HCT116 (cell line): ENCODE data around the gene BAZ1B. TPM values are rescaled to one million over a fixed set of nuclear protein-coding genes. Genes with fewer than 3 reads are reported as not detected.

ENCODE experiments used
- ATAC-seq: fragments of 200-7000 bp; cut with Tn5 transposase; 2 replicates; pipeline ENCODE4 v1.9.1; 2020; ENCODE audit warnings: mild to moderate bottlenecking, moderate library complexity
- BruUV-seq: library from RNA; stranded (reverse); fragments of 400-500 nt; replicated peaks from 2 replicates; lab custom pipeline; 2021; lab: Mats Ljungman, UMichigan
- CTCF ChIA-PET: fragments of 300-600 bp; sonication (Branson Sonifier 250); formaldehyde crosslinking; loops from one replicate; lab custom pipeline; 2021; ENCODE audit warnings: antibody characterized with exemption; lab: Charles Lee
- POLR2A ChIA-PET: fragments of 300-600, 350-600 bp; sonication (Branson Sonifier 250); formaldehyde crosslinking; loops from one replicate; lab custom pipeline; 2021; ENCODE audit warnings: antibody characterized with exemption; lab: Charles Lee
- RAD21 ChIA-PET, 2 experiments: fragments of 300-600 bp; sonication (Branson Sonifier 250); formaldehyde crosslinking; loops; one replicate each; lab custom pipeline; 2023; ENCODE audit warnings: low total read pairs in 2 of 2; ENCODE audit not compliant: uncharacterized antibody in 2 of 2, unreplicated experiment in 2 of 2, low non-redundant PET in 1 of 2; lab: Charles Lee
- DNase-seq: peaks from one replicate; pipeline ENCODE4 v3.0.0-alpha.2; 2010; ENCODE audit warnings: low read depth, low spot score
- H2AFZ ChIP-seq: fragments of 200-600 bp; shearing (Covaris generic), sonication (generic); 2 replicates; pipeline ENCODE4 v1.6.1; 2017; ENCODE audit warnings: low read depth, mixed run types, mixed read lengths, antibody characterized with exemption, low read length; ENCODE audit not compliant: poor library complexity, severe bottlenecking
- H3K27ac ChIP-seq: 2 replicates; pipeline ENCODE4 v1.5.1; 2012; ENCODE audit warnings: low read depth, low read length
- H3K27me3 ChIP-seq: fragments of 200-600 bp; sonication (generic); 2 replicates; pipeline ENCODE4 v1.6.1; 2016; ENCODE audit warnings: mixed run types, low read length, mixed read lengths; ENCODE audit not compliant: insufficient read depth
- H3K36me3 ChIP-seq, 2 experiments: fragments of 200-500 bp in 1 of 2; fragments of 200-600 bp in 1 of 2; sonication (Bioruptor generic) in 1 of 2; sonication (generic) in 1 of 2; 2 replicates each; pipeline versions ENCODE4 v1.5.1 to v1.6.1; 2014 to 2016; ENCODE audit warnings: low read length in 2 of 2, inconsistent platforms in 1 of 2, mixed read lengths in 1 of 2, mixed run types in 1 of 2; ENCODE audit not compliant: insufficient read depth in 2 of 2, control insufficient read depth in 1 of 2
- H3K4me1 ChIP-seq, 2 experiments: fragments of 200-600 bp in 1 of 2; sonication (generic) in 1 of 2; 2 replicates each; pipeline versions ENCODE4 v1.5.1 to v1.6.1; 2012 to 2017; ENCODE audit warnings: low read length in 2 of 2, inconsistent platforms in 1 of 2, mild to moderate bottlenecking in 1 of 2, mixed read lengths in 1 of 2, mixed run types in 1 of 2, moderate library complexity in 1 of 2; ENCODE audit not compliant: insufficient read depth in 2 of 2, control insufficient read depth in 1 of 2
- H3K4me2 ChIP-seq: fragments of 200-600 bp; sonication (generic); 2 replicates; pipeline ENCODE4 v1.6.1; 2017; ENCODE audit warnings: mixed run types, low read length, mixed read lengths
- H3K4me3 ChIP-seq, 2 experiments: fragments of 200-600 bp in 1 of 2; sonication (generic) in 1 of 2; replicated peaks in 1 of 2; 2 replicates each; pipeline ENCODE4 v1.5.1; 2011 to 2016; ENCODE audit warnings: low read length in 2 of 2, control low read depth in 1 of 2, low read depth in 1 of 2, mild to moderate bottlenecking in 1 of 2, mixed read lengths in 1 of 2, mixed run types in 1 of 2
- H3K79me2 ChIP-seq: fragments of 200-600 bp; sonication (generic); 2 replicates; pipeline ENCODE4 v1.6.1; 2017; ENCODE audit warnings: mild to moderate bottlenecking, mixed run types, low read length, moderate library complexity, mixed read lengths; ENCODE audit not compliant: insufficient read depth
- H3K9ac ChIP-seq: fragments of 200-600 bp; sonication (generic); 2 replicates; pipeline ENCODE4 v1.6.1; 2016; ENCODE audit warnings: low read length, mixed read lengths
- H3K9me2 ChIP-seq: fragments of 200-600 bp; sonication (generic), shearing (Covaris generic); 2 replicates; pipeline ENCODE4 v1.6.1; 2017; ENCODE audit warnings: mixed run types, mild to moderate bottlenecking, moderate library complexity; ENCODE audit not compliant: insufficient read depth
- H3K9me3 ChIP-seq, 2 experiments: fragments of 200-500 bp in 1 of 2; fragments of 200-600 bp in 1 of 2; sonication (Bioruptor generic) in 1 of 2; sonication (generic) in 1 of 2; 2 replicates each; pipeline ENCODE4 v1.6.1; 2014 to 2017; ENCODE audit warnings: low read length in 2 of 2, mixed read lengths in 2 of 2, inconsistent platforms in 1 of 2, low read depth in 1 of 2, mild to moderate bottlenecking in 1 of 2, mixed run types in 1 of 2, moderate library complexity in 1 of 2; ENCODE audit not compliant: control insufficient read depth in 1 of 2, insufficient read depth in 1 of 2
- H4K20me1 ChIP-seq: fragments of 200-600 bp; sonication (generic), shearing (Covaris generic); 2 replicates; pipeline ENCODE4 v1.6.1; 2017; ENCODE audit warnings: mixed run types, mild to moderate bottlenecking, moderate library complexity; ENCODE audit not compliant: insufficient read depth
- ATF3 ChIP-seq: IDR thresholded peaks from 2 replicates; pipeline ENCODE4 v1.6.1; 2012
- CBX3 ChIP-seq: IDR thresholded peaks from 2 replicates; pipeline ENCODE4 v1.6.1; 2012; ENCODE audit warnings: low read depth
- CEBPB ChIP-seq: IDR thresholded peaks from 2 replicates; pipeline ENCODE4 v1.6.1; 2012; ENCODE audit warnings: low read depth
- EGR1 ChIP-seq: IDR thresholded peaks from 2 replicates; pipeline ENCODE4 v1.6.1; 2012; ENCODE audit warnings: low read depth
- ELF1 ChIP-seq: IDR thresholded peaks from 2 replicates; pipeline ENCODE4 v1.6.1; 2012; ENCODE audit warnings: low read depth, borderline replicate concordance
- EZH2 ChIP-seq: fragments of 200-600 bp; sonication (generic); IDR thresholded peaks from 2 replicates; pipeline ENCODE4 v1.6.1; 2017; ENCODE audit warnings: antibody characterized with exemption, mixed run types
- JUND ChIP-seq: IDR thresholded peaks from 2 replicates; pipeline ENCODE4 v1.6.1; 2012
- POLR2A ChIP-seq: IDR thresholded peaks from 2 replicates; pipeline ENCODE4 v1.7.0; 2011; ENCODE audit warnings: borderline replicate concordance; ENCODE audit not compliant: insufficient read depth, insufficient read length; ENCODE audit errors: extremely low read depth
- POLR2AphosphoS5 ChIP-seq: IDR thresholded peaks from 2 replicates; pipeline ENCODE4 v1.6.1; 2011; ENCODE audit warnings: mild to moderate bottlenecking, low read depth, low read length, moderate library complexity
- RAD21 ChIP-seq: IDR thresholded peaks from 2 replicates; pipeline ENCODE4 v1.6.1; 2012; ENCODE audit warnings: low read depth, mild to moderate bottlenecking
- SIN3A ChIP-seq: IDR thresholded peaks from 2 replicates; pipeline ENCODE4 v1.6.1; 2012; ENCODE audit warnings: low read depth
- SRF ChIP-seq: IDR thresholded peaks from 2 replicates; pipeline ENCODE4 v1.6.1; 2012; ENCODE audit warnings: low read depth
- TCF7L2 ChIP-seq: IDR thresholded peaks from 2 replicates; pipeline ENCODE4 v1.7.0; 2011; ENCODE audit warnings: borderline replicate concordance, inconsistent platforms; ENCODE audit not compliant: insufficient read depth, insufficient read length; ENCODE audit errors: extremely low read depth
- ZFX ChIP-seq: fragments of 450-650 bp; IDR thresholded peaks from 2 replicates; pipeline ENCODE4 v1.6.1; 2017
- ZNF274 ChIP-seq: fragments of 200-500 bp; sonication (Bioruptor generic); IDR thresholded peaks from 2 replicates; pipeline ENCODE4 v1.6.1; 2014; ENCODE audit warnings: mild to moderate bottlenecking, low read depth, low read length, inconsistent platforms
- intact Hi-C: fragments of 100-400 bp; cut with micrococcal nuclease; formaldehyde crosslinking; loops from 2 replicates; pipeline ENCODE4 v1.10.0; 2022
- total RNA-seq: library from RNA; stranded (reverse); gene quantifications from one replicate; pipeline ENCODE4 v1.2.1, GENCODE V29; 2021; ENCODE audit not compliant: unreplicated experiment
- TF ChIP-seq, protein P1 (sequence below): IDR thresholded peaks from 2 replicates; pipeline ENCODE4 v1.6.1; 2012; ENCODE audit warnings: low read depth

BAZ1B gene
- total RNA-seq, 1 experiment from 2014 or later: 81.1 TPM

GRCh38 chr7:73512018-73512780 is 9.9 kb downstream of the BAZ1B start:
- no peak overlapping the region for H3K27ac ChIP-seq
- no peak overlapping the region for H3K4me3 ChIP-seq
- H3K36me3 ChIP-seq: peaks cover 34 to 55% of the 10 kb centered on the region in 2 experiments
- no peak for TF ChIP-seq SIN3A
- TF ChIP-seq RAD21: no peak
- TF ChIP-seq ATF3: no peak
- TF ChIP-seq EGR1: no peak
- no peak for TF ChIP-seq JUND
- TF ChIP-seq ZNF274: no peak
- TF ChIP-seq ZFX: no peak
- TF ChIP-seq EZH2: no peak
- TF ChIP-seq SRF: no peak
- no peak for TF ChIP-seq ELF1
- ATAC-seq: no peak
- no peak overlapping the region for H3K4me2 ChIP-seq
- ChIA-PET CTCF (no interaction called here), RAD21 (interaction anchor here in 1 of 2 experiments (0.6 kb wide), 1 partner anchor 28 kb away, joined by 4 read pairs; no protein-coding TSS in a partner anchor), POLR2A (interaction anchor here (0.5 kb wide), 1 partner anchor 330 kb away, joined by 4 read pairs; no protein-coding TSS in a partner anchor)
- peaks cover 2% of the 10 kb centered on the region; the same call in 1 of the 2 replicates for H4K20me1 ChIP-seq
- no peaks in the 10 kb centered on the region for H3K9me3 ChIP-seq
- peaks cover 95% of the 10 kb centered on the region for H3K79me2 ChIP-seq
- no peaks in the 10 kb centered on the region for H3K27me3 ChIP-seq
- DNase-seq: no peak
- intact Hi-C loops: no loop called here
- no peak overlapping the region for H3K9ac ChIP-seq
- no peaks in the 10 kb centered on the region for H3K4me1 ChIP-seq
- no peak overlapping the region for H2AFZ ChIP-seq
- no peaks in the 10 kb centered on the region for H3K9me2 ChIP-seq
- no TSS peak for BruUV-seq

- Histone ChIP-seq H2AFZ (no peak overlapping the region), H4K20me1 (peaks cover 2% of the 10 kb centered on the region; the same call in 1 of the 2 replicates), H3K4me1 (no peaks in the 10 kb centered on the region), H3K4me3 (no peak overlapping the region), H3K27me3 (no peaks in the 10 kb centered on the region), H3K9me2 (no peaks in the 10 kb centered on the region), H3K36me3 (peaks cover 41 to 54% of the 10 kb centered on the region in 2 experiments), H3K9me3 (no peaks in the 10 kb centered on the region), H3K27ac (no peak overlapping the region), H3K79me2 (peaks cover 89% of the 10 kb centered on the region), H3K4me2 (no peak overlapping the region), H3K9ac (no peak overlapping the region)
- CTCF ChIA-PET: no interaction called here
- RAD21 ChIA-PET: no interaction called here
- POLR2A ChIA-PET: no interaction called here
- ATAC-seq: no peak
- intact Hi-C loops: no loop called here
- no peak for DNase-seq
- TF ChIP-seq TCF7L2: no peak
- no peak for TF ChIP-seq EGR1
- no peak for TF ChIP-seq CBX3
- TF ChIP-seq ATF3: no peak
- TF ChIP-seq, protein P1, sequence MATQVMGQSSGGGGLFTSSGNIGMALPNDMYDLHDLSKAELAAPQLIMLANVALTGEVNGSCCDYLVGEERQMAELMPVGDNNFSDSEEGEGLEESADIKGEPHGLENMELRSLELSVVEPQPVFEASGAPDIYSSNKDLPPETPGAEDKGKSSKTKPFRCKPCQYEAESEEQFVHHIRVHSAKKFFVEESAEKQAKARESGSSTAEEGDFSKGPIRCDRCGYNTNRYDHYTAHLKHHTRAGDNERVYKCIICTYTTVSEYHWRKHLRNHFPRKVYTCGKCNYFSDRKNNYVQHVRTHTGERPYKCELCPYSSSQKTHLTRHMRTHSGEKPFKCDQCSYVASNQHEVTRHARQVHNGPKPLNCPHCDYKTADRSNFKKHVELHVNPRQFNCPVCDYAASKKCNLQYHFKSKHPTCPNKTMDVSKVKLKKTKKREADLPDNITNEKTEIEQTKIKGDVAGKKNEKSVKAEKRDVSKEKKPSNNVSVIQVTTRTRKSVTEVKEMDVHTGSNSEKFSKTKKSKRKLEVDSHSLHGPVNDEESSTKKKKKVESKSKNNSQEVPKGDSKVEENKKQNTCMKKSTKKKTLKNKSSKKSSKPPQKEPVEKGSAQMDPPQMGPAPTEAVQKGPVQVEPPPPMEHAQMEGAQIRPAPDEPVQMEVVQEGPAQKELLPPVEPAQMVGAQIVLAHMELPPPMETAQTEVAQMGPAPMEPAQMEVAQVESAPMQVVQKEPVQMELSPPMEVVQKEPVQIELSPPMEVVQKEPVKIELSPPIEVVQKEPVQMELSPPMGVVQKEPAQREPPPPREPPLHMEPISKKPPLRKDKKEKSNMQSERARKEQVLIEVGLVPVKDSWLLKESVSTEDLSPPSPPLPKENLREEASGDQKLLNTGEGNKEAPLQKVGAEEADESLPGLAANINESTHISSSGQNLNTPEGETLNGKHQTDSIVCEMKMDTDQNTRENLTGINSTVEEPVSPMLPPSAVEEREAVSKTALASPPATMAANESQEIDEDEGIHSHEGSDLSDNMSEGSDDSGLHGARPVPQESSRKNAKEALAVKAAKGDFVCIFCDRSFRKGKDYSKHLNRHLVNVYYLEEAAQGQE: no peak
- TF ChIP-seq SRF: no peak
- no peak for TF ChIP-seq POLR2A
- no peak for TF ChIP-seq ELF1
- TF ChIP-seq POLR2AphosphoS5: no peak
- no peak for TF ChIP-seq SIN3A
- TF ChIP-seq CEBPB: no peak
- no peak for TF ChIP-seq EZH2
- no TSS peak for BruUV-seq
These were observed 12.6 kb downstream of the BAZ1B start for GRCh38 chr7:73509463-73509862.
